GM12801 (cell line): ENCODE measurements around the gene ZSCAN5A.
"Not testable (repeated sequence)": the region's sequence is repeated elsewhere in the genome, so short reads cannot be mapped to it uniquely, and the experiment has no call there.

Experiments
- TF ChIP-seq, protein P1 (sequence below): IDR thresholded peaks from one replicate; pipeline ENCODE4 v1.5.1; 2011; ENCODE audit warnings: control low read depth; ENCODE audit not compliant: insufficient read length; ENCODE audit errors: extremely low read depth

The ZSCAN5A gene

DNA sequence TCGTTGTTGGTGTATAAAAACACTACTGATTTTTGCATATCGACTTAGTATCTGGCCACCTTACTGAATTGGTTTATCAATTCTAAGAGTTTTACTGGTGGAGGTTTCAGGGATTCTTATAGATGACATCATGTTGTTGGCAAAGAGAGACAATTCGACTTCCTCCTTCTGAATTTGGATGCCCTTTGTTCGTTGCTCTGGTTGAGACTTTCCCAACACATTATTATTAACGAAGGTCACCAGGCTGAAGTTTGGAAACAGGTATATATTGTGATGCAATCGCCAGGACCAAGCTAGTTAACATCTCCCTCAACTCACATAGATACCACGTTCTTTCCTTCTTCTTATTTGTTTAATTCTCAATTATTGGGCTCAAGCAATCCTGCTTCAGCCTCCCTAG, 115.0 kb downstream of the ZSCAN5A start:
- TF ChIP-seq, protein P1, sequence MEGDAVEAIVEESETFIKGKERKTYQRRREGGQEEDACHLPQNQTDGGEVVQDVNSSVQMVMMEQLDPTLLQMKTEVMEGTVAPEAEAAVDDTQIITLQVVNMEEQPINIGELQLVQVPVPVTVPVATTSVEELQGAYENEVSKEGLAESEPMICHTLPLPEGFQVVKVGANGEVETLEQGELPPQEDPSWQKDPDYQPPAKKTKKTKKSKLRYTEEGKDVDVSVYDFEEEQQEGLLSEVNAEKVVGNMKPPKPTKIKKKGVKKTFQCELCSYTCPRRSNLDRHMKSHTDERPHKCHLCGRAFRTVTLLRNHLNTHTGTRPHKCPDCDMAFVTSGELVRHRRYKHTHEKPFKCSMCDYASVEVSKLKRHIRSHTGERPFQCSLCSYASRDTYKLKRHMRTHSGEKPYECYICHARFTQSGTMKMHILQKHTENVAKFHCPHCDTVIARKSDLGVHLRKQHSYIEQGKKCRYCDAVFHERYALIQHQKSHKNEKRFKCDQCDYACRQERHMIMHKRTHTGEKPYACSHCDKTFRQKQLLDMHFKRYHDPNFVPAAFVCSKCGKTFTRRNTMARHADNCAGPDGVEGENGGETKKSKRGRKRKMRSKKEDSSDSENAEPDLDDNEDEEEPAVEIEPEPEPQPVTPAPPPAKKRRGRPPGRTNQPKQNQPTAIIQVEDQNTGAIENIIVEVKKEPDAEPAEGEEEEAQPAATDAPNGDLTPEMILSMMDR: no peak

DNA sequence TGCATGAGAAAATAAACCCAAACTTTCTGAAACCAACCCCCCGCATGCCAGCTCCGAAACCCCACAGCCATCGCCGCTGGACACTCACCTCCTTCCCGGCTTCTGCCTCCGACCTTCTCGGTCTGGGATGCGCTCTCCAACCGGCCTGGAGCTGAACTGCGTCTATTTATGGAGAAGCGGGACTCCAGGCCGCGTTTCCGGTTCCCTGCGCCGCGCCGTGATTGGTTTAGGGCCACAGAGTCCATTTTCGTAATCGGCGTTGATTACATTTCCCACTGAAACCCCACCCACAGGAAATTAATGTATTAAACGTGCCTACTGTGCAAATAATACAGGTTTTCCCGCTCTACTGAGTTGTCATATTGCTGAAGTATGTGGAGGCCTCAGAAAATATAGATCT, 117.0 kb downstream of the ZSCAN5A start, which contains the start of gene ZSCAN5B:
ZSCAN5B (minus strand) TSS at position 138 of the 400 bp plus-strand sequence. CDS start 4,731 bp downstream, outside the sequence.
- TF ChIP-seq, protein P1: not testable (repeated sequence)

GRCh38 chr19:56193981-56194640, 120.5 kb downstream of the ZSCAN5A start:
- TF ChIP-seq, protein P1: no peak

- TF ChIP-seq, protein P1: no peak
These were observed 122.9 kb downstream of the ZSCAN5A start for GRCh38 chr19:56191711-56192110.

- TF ChIP-seq, protein P1: no peak
These were observed 123.5 kb downstream of the ZSCAN5A start for GRCh38 chr19:56191115-56191514.

GRCh38 chr19:56189785-56190184, 124.9 kb downstream of the ZSCAN5A start:
- TF ChIP-seq, protein P1: no peak

- TF ChIP-seq, protein P1: no peak
These were observed 136.9 kb downstream of the ZSCAN5A start for GRCh38 chr19:56177564-56178243.
